ENCODE data around the gene PRR15L. TPM values are rescaled to one million over a fixed set of nuclear protein-coding genes. Genes with fewer than 3 reads are reported as not detected.

PRR15L gene
- total RNA-seq, 1 experiment from 2014 or later = not detected

GRCh38 chr17:47945529-47946508 lies 11.9 kb downstream of the PRR15L start:
- Histone ChIP-seq H3K23ac (ENCODE audit: insufficient read length, low read depth, low read length) (no peak overlapping the region), H3K9me3 (ENCODE audit: control insufficient read depth, low read depth, low read length) (no peaks in the 10 kb centered on the region), H3K79me1 (ENCODE audit: insufficient read depth, low read depth, low read length, poor library complexity, severe bottlenecking) (no peaks in the 10 kb centered on the region), H3K9ac (ENCODE audit: extremely low read depth, insufficient read length, low read length) (no peak overlapping the region), H3T11ph (ENCODE audit: low read length) (no peak overlapping the region), H4K91ac (ENCODE audit: insufficient read length, low read depth, low read length) (no peak overlapping the region), H3K79me2 (ENCODE audit: insufficient read depth, low read length) (no peaks in the 10 kb centered on the region), H3K18ac (ENCODE audit: insufficient read length, low read depth, low read length) (no peak overlapping the region), H2BK15ac (ENCODE audit: low read depth, low read length) (no peak overlapping the region), H4K8ac (replicated peaks; ENCODE audit: insufficient read length, low read depth, low read length) (no peak overlapping the region), H3K23me2 (ENCODE audit: insufficient read length, low read depth, low read length, poor library complexity, severe bottlenecking) (peaks cover 9% of the 10 kb centered on the region), H2AFZ (ENCODE audit: low read length) (no peak overlapping the region), H2BK20ac (ENCODE audit: low read depth, low read length, poor library complexity, severe bottlenecking) (no peak overlapping the region), H3K4me1 (ENCODE audit: insufficient read depth, low read length) (no peaks in the 10 kb centered on the region), H3K4me2 (ENCODE audit: insufficient read depth, insufficient read length, low read length) (no peak overlapping the region), H3K27me3 (ENCODE audit: insufficient read depth, low read length) (peaks cover 1% of the 10 kb centered on the region; the same call in 1 of the 2 replicates), H3K4ac (ENCODE audit: low read depth, low read length) (no peak overlapping the region), H2BK120ac (ENCODE audit: low read depth, low read length, poor library complexity, severe bottlenecking) (no peak overlapping the region), H3K27ac (ENCODE audit: insufficient read length, low read depth, low read length) (no peak overlapping the region), H4K5ac (ENCODE audit: insufficient read length, low read depth, low read length) (no peak overlapping the region), H2BK12ac (ENCODE audit: insufficient read length, low read depth, low read length) (no peak overlapping the region), H4K20me1 (ENCODE audit: control insufficient read depth, insufficient read depth, insufficient read length) (no peaks in the 10 kb centered on the region), H2AK5ac (ENCODE audit: insufficient read length, low read length) (no peak overlapping the region), H2BK5ac (ENCODE audit: insufficient read length, low read length) (no peak overlapping the region), H3K14ac (ENCODE audit: insufficient read depth, low read length) (no peak overlapping the region), H3K56ac (ENCODE audit: insufficient read length, low read depth, low read length) (no peak overlapping the region)
- no peak overlapping the region for H3K4me3 Mint-ChIP-seq
- no peak for DNase-seq
- no peaks in the 10 kb centered on the region; a peak in 3 of 5 replicates for H3K9me3 Mint-ChIP-seq
- TF ChIP-seq, protein P1, sequence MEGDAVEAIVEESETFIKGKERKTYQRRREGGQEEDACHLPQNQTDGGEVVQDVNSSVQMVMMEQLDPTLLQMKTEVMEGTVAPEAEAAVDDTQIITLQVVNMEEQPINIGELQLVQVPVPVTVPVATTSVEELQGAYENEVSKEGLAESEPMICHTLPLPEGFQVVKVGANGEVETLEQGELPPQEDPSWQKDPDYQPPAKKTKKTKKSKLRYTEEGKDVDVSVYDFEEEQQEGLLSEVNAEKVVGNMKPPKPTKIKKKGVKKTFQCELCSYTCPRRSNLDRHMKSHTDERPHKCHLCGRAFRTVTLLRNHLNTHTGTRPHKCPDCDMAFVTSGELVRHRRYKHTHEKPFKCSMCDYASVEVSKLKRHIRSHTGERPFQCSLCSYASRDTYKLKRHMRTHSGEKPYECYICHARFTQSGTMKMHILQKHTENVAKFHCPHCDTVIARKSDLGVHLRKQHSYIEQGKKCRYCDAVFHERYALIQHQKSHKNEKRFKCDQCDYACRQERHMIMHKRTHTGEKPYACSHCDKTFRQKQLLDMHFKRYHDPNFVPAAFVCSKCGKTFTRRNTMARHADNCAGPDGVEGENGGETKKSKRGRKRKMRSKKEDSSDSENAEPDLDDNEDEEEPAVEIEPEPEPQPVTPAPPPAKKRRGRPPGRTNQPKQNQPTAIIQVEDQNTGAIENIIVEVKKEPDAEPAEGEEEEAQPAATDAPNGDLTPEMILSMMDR (conservative IDR thresholded peaks at IDR 0.05) = no peak
- no peak overlapping the region for H3K27ac Mint-ChIP-seq
- H3K36me3 Mint-ChIP-seq (ENCODE audit: insufficient read depth in 1 of 3, low read depth in 3 of 3) = peaks cover 0 to 3% (median 0%) of the 10 kb centered on the region in 3 experiments; a peak in 4 of 7 replicates
- H3K4me1 Mint-ChIP-seq = peaks cover 20 to 23% of the 10 kb centered on the region in 2 experiments
- no CpG with 5 or more reads among the region's 10 CpGs for WGBS (ENCODE audit: extremely low coverage, insufficient read length, low lambda C conversion rate)
- H3K27me3 Mint-ChIP-seq (ENCODE audit: low read depth) = peaks cover 13% of the 10 kb centered on the region
